Dendritic cell treated with granulocyte-macrophage colony-stimulating factor and Interleukin-4, amounts not matched to agents 40 ng/mL and 50 ng/mL, for 4 days (primary cell): ENCODE measurements around the gene TBXA2R.
A peak's percentile ranks its signal among the peaks of the same experiment; 100 is the strongest.

ENCODE experiments used
- H3K27ac Mint-ChIP-seq: one replicate; pipeline ENCODE4 v1.8.0; 2022; ENCODE audit warnings: mild to moderate bottlenecking, mixed read lengths
- H3K27me3 Mint-ChIP-seq: one replicate; pipeline ENCODE4 v1.8.0; 2022; ENCODE audit warnings: mild to moderate bottlenecking, mixed read lengths
- H3K36me3 Mint-ChIP-seq: one replicate; pipeline ENCODE4 v1.8.0; 2022; ENCODE audit warnings: low read depth, mixed read lengths
- H3K4me1 Mint-ChIP-seq: one replicate; pipeline ENCODE4 v1.8.0; 2022; ENCODE audit warnings: low read depth, mixed read lengths
- H3K4me3 Mint-ChIP-seq: one replicate; pipeline ENCODE4 v1.8.0; 2022; ENCODE audit warnings: mild to moderate bottlenecking, moderate library complexity, mixed read lengths
- H3K9me3 Mint-ChIP-seq: one replicate; pipeline ENCODE4 v1.8.0; 2022; ENCODE audit warnings: mixed read lengths
- intact Hi-C: fragments of 100-400 bp; cut with micrococcal nuclease; formaldehyde crosslinking; loops from one replicate; pipeline ENCODE4 v1.15.0; 2022

TBXA2R gene

GRCh38 chr19:3563709-3564524 lies 42.8 kb downstream of the TBXA2R start:
- intact Hi-C loops = no loop called here
- Mint-ChIP-seq H3K36me3 (no peaks in the 10 kb centered on the region), H3K4me1 (peaks cover 31% of the 10 kb centered on the region), H3K4me3 (no peak overlapping the region), H3K9me3 (no peaks in the 10 kb centered on the region), H3K27me3 (no peaks in the 10 kb centered on the region), H3K27ac (peak overlapping the region; percentile 65)

DNA sequence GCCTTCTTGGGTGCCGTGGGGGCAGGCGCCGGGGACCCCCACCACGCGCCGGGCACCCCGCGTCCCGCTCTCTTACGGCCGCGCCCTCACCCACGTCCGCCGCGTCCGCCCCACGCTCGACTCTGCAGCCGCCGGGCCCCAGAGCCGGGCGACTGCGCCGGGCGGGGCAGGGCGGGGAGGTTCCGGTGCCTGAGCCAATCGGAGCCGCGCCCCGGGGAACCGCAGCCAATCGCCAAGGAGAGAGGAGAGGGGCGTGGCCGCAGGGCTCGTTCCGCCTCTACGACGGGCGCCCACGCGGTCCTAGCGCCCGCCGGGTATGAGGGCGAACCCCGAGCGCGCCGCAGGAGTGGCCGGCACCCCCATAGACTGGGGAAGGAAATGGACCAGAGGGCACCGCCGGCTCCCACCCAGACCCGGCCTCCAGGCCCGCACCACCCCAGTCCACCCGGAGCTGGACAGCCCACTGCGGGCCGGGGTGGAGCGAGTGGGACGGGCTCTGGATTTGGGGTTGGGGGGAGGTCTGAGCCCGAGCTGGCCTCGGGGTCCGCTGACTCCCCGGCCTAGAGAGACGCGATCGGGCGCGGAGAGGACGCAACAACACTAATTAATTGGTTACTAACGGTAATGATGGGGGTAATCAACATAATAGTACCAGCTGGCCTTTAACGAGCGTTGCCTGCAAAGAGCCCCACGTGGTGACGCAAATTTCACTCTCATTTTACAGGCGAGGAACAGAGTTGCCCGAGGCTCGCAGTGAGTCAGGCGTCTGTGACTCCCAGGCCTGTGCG lies 49.0 kb downstream of the TBXA2R start, which contains the start of gene MFSD12:
MFSD12 (minus strand) TSS at position 126 of the 788 bp plus-strand sequence. CDS start 183 bp downstream, outside the sequence.
- H3K27ac Mint-ChIP-seq = peak within 1 kb of the TSS; percentile 89
- intact Hi-C loops = loop anchor here (2.0 kb wide), 1 partner anchor 15 kb away; the partner anchor contains the start of gene HMG20B
- no peaks in the 10 kb centered on the region for H3K27me3 Mint-ChIP-seq
- peaks cover 54% of the 10 kb centered on the region for H3K4me1 Mint-ChIP-seq
- peak within 1 kb of the TSS; percentile 95 for H3K4me3 Mint-ChIP-seq
- H3K36me3 Mint-ChIP-seq = peaks cover 41% of the 10 kb centered on the region
- H3K9me3 Mint-ChIP-seq = no peaks in the 10 kb centered on the region

DNA sequence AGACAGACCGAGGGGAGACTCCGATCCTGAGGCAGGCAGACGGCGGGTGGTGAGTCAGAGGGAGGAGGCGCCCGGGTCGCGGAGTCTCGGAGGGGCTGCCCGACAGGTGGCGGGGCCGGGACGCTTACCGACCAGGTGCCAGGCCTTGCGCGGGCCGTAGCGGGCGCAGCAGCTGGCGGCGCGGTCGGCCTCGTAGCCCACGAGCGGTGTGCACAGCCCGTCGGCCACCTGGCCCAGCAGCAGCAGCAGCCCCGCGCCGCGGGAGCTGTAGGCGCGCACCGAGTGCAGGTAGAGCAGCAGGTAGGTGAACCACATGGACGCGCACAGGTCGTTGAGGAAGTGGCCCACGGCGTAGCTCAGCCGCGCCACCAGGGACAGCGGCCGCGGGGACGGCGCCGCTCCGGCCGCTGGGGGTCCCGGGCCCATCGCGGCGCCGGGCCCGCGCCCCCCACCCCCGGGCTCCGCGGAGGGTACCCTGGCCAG lies 49.7 kb downstream of the TBXA2R start:
- intact Hi-C loops = no loop called here
- Mint-ChIP-seq H3K27me3 (no peaks in the 10 kb centered on the region), H3K9me3 (no peaks in the 10 kb centered on the region), H3K36me3 (peaks cover 47% of the 10 kb centered on the region), H3K4me3 (peak overlapping the region; percentile 95), H3K27ac (peak overlapping the region; percentile 89), H3K4me1 (peaks cover 59% of the 10 kb centered on the region)

DNA sequence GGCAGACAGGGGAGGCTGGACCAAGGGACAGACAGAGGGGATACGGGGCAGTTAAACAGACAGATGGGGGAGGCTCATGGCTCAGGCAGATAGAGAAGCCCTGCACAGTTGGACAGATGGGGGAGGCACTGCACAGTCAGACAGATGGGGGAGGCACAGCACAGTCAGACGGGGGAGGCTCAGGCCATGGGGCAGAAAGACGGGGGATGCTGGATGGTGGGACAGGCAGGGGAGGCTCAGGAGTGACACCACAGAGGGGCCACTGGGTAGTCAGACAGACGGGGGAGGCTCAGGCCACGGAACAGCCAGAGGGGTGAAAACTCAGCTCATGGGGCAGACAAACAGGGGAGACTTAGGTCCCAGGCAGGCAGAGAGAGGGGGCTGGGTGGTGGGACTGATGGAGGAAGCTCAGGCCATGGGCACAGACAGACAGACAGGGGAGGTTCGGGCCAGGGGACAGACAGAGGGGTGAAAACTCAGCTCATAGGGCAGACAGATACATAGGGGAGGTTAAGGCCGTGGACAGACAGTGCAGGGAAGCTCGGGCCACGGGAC lies 50.2 kb downstream of the TBXA2R start:
- Mint-ChIP-seq H3K4me1 (peaks cover 64% of the 10 kb centered on the region), H3K4me3 (peak overlapping the region; percentile 95), H3K27ac (peak overlapping the region; percentile 89), H3K9me3 (no peaks in the 10 kb centered on the region), H3K36me3 (peaks cover 53% of the 10 kb centered on the region), H3K27me3 (no peaks in the 10 kb centered on the region)
- intact Hi-C loops = no loop called here

DNA sequence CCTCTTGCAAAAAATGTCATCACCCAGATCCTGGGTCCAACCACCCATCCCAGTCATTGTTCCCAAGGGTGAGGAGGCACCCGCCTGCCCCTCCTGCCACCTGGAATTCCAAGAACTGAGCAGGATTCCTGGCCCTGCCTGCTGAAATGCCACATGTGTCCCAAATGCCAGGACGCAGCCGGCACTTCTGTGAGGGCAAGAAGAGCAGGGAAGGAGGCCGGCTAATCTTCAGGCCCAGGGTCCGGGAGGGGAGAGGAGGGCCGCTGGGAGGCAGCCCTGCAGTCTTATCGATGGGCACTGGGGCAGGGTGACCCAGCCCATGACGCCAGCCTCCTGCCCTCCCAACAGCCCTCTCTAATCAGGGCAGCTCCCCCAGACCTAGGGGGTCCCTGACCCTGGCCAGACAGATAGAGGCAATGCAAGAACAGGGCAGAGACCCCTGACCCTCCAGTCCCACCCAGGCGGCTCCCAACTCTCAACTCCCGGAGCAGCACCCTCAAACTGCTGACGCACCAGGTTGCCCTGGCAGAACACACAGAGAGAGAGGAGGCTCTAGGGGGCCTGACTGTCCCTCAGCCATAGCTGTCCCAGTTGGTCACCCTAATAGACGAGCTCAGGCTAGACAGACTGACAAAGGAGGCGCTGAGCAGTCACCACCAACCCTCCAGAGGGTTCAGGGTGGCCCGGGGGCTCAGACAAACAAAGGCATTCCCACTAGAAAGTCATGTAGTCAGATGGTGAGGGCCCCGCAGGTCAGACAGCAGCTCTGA lies 50.8 kb downstream of the TBXA2R start:
- intact Hi-C loops = no loop called here
- Mint-ChIP-seq H3K9me3 (no peaks in the 10 kb centered on the region), H3K4me1 (peaks cover 70% of the 10 kb centered on the region)

DNA sequence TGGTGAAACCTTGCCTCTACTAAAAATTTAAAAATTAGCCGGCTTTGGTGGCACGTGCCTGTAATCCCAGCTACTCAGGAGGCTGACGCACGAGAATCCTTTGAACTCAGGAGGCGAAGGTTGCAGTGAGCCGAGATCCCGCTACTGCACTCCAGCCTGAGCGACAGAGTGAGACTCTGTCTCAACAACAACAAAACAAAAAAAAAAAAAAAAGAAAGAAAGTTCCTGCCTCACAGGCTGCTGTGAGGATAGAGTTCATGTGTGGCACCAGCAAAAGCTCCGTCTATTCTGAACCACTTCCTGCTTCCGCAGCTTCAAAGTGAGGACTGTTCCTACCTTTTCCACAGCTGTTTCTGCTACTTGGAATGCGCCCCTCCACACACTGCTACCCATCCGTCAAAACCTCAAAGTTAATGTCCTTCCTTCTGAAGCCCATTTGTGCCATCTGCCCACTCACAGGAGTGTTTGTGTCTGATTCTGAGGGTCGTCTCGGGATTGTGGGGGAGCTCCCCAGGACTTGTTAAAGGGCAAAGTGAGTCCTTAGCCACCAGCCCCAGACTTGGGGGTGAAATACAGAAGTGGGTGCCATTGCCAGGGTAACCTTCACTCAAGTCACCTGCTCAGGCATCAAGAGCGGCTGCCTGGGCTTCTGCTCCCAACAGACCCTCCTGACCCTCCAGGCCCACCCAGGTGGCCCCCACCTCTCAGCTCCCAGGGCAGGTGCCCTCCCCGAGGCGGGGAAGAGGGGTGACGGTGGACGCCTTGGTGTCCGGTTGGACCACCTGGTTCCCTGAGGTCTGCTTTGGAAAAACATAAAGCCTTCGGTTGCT lies 52.2 kb downstream of the TBXA2R start:
- Mint-ChIP-seq H3K9me3 (no peaks in the 10 kb centered on the region), H3K36me3 (peaks cover 73% of the 10 kb centered on the region), H3K27me3 (no peaks in the 10 kb centered on the region), H3K27ac (peak overlapping the region; percentile 89), H3K4me1 (peaks cover 73% of the 10 kb centered on the region), H3K4me3 (peak overlapping the region; percentile 95)
- intact Hi-C loops = no loop called here

More for the DNA sequence above, 50.8 kb downstream of the TBXA2R start:
- H3K36me3 Mint-ChIP-seq = peaks cover 59% of the 10 kb centered on the region
- no peaks in the 10 kb centered on the region for H3K27me3 Mint-ChIP-seq
- H3K4me3 Mint-ChIP-seq = peak overlapping the region; percentile 95
- H3K27ac Mint-ChIP-seq = peak overlapping the region; percentile 89

GRCh38 chr19:3551792-3552095 lies 54.9 kb downstream of the TBXA2R start:
- H3K36me3 Mint-ChIP-seq = peaks cover 97% of the 10 kb centered on the region
- H3K27ac Mint-ChIP-seq = peak overlapping the region; percentile 89
- intact Hi-C loops = no loop called here
- peaks cover 81% of the 10 kb centered on the region for H3K4me1 Mint-ChIP-seq
- no peaks in the 10 kb centered on the region for H3K27me3 Mint-ChIP-seq
- no peaks in the 10 kb centered on the region for H3K9me3 Mint-ChIP-seq
- H3K4me3 Mint-ChIP-seq = peak overlapping the region; percentile 62

DNA sequence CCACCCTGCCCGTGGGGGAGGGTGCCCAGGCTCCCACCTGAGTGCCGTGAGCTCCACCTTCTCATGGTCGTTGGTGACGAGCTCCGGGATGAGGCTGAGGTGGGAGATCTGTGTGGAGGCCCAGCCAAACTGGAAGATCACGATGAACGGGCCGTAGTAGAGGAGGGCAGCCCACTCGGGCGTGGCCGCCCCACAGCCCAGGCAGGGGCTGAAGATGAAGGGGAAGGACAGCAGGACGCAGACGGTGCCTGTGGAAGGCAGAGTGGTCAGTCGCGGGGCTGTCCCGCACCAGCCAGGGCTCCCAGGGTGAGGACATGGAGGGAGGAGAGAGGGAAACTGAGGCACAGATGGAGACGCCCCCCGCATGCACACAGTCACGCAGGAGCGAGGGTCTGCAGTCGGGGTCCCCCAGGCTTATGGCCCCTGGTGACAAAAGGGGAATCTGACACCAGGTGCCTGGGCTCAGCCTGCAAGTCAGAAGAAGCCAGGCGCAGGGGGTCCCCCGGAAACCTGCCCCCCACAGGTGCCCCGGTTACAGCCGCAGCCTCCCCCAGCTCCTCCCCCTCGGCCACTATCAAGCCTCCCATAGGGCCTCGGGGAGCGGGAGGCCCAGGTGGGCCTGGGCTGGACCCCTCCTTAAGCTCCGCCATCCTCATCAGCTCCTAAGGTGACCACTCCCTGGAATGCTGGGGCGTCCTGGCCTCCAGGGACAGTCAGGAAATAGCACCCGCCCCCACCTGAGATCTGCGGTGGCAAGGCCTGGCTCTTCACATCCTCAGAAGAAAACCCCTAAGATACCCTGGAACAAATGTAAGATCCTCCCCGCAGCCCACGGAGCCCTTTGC lies 55.5 kb downstream of the TBXA2R start:
- intact Hi-C loops = no loop called here
- Mint-ChIP-seq H3K4me3 (peak overlapping the region; percentile 62), H3K27me3 (no peaks in the 10 kb centered on the region), H3K27ac (peak overlapping the region; percentile 89), H3K9me3 (no peaks in the 10 kb centered on the region), H3K36me3 (peaks cover 97% of the 10 kb centered on the region), H3K4me1 (peaks cover 79% of the 10 kb centered on the region)

DNA sequence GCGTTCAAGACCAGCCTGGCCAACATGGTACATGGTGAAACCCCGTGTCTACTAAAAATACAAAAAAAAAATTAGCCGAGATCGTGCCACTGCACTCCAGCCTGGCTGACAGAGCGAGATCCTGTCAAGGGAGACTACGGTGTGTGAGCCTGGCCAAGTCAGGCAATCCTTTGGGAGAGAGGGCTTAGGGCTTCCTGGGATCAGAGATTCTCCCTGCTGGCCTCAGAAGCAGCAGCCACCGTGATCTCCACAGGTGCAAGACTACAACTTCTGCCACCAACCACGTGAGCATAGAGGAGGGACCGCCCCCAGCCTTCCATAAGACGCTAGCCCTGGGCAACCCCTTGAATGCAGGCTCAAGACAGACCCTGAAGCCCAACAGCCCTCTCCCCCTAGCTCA lies 56.9 kb downstream of the TBXA2R start:
- Mint-ChIP-seq H3K27ac (peak overlapping the region; percentile 89), H3K4me1 (peaks cover 80% of the 10 kb centered on the region), H3K27me3 (no peaks in the 10 kb centered on the region), H3K9me3 (no peaks in the 10 kb centered on the region), H3K36me3 (peaks cover 97% of the 10 kb centered on the region), H3K4me3 (peak overlapping the region; percentile 20)
- intact Hi-C loops = loop anchor here (5.0 kb wide), 1 partner anchor 157 kb away; the partner anchor contains the start of gene TJP3

DNA sequence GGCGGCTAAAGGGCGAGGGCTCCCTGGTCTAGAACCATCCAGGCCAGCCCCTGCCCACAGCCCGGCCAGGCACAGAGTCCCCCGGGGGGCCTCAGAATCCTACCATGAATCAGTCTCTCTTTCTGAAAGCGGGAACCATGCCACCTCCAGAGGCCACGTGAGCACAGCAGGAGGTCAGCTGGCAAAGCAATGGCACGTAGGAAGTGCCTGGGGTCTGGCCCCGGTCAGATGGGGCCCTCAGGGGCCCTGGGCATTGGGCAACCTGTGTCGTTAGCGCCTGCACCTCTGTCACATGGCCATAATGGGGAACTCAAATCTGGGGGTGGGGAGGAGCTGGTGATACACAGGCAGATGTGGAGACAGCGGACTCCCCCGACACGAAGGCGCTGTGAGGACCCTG lies 58.1 kb downstream of the TBXA2R start:
- Mint-ChIP-seq H3K36me3 (peaks cover 100% of the 10 kb centered on the region), H3K4me1 (peaks cover 74% of the 10 kb centered on the region), H3K27ac (peak overlapping the region; percentile 89), H3K27me3 (no peaks in the 10 kb centered on the region), H3K4me3 (peak overlapping the region; percentile 51), H3K9me3 (no peaks in the 10 kb centered on the region)
- intact Hi-C loops = loop anchor here (5.0 kb wide), 1 partner anchor 159 kb away; the partner anchor contains the start of gene TJP3

DNA sequence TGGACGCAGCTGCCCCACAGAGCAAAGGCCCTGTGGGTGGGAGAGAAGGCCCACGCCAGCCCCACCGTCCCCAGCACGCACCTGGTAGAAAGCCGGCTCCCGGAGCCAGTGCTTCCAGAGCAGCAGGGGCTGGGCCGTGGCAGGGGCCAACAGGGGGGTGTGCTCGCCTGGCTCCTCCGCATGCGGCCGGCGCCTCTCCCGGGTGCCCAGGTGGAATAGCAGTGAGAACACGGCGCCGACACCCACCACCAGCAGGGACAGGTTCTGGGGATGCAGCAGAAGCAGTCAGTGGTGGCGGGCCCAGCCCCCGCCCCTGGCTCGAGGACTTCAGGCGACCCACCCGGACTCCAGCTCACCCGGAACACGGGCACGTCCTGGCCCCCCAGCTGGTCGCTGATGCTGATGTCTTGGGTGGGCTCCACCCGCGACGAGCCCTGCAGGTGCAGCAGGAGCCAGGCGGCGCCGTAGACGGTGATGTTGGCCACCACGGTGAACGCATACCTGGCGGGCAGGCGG lies 58.9 kb downstream of the TBXA2R start:
- Mint-ChIP-seq H3K4me1 (peaks cover 67% of the 10 kb centered on the region), H3K27ac (peak overlapping the region; percentile 39)
- intact Hi-C loops = loop anchor here (5.0 kb wide), 1 partner anchor 159 kb away; the partner anchor contains the start of gene TJP3

DNA sequence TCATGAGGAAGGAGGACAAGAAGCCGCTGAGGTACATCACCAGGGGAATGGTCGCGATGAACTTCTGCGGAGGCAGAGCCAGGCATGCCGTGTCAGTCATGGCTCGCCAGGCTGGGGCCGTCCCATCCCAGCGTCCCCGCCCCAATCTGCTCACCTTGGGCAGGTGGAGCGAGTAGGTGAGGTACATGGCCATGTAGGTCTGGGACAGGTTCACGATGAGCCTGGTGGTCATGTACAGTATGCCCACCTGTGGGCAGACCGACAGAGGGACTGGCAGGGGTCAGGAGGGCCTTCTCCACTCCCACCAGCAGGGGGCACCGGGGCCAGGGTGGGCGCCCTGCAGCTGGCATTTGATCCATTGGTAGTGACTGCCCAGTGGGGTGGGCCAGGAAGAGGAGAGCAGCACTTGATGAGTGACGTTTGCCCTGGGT lies 59.4 kb downstream of the TBXA2R start:
- Mint-ChIP-seq H3K36me3 (peaks cover 100% of the 10 kb centered on the region), H3K4me3 (peak overlapping the region; percentile 26), H3K4me1 (peaks cover 62% of the 10 kb centered on the region), H3K27me3 (no peaks in the 10 kb centered on the region), H3K27ac (peak overlapping the region; percentile 39), H3K9me3 (no peaks in the 10 kb centered on the region)
- intact Hi-C loops = loop anchor here (5.0 kb wide), 1 partner anchor 160 kb away; the partner anchor contains the start of gene TJP3

More for the DNA sequence above, 58.9 kb downstream of the TBXA2R start:
- Mint-ChIP-seq H3K27me3 (no peaks in the 10 kb centered on the region), H3K36me3 (peaks cover 100% of the 10 kb centered on the region), H3K9me3 (no peaks in the 10 kb centered on the region), H3K4me3 (no peak overlapping the region)
